GM06990 (cell line): ENCODE data around the gene ZMYND10.

Source experiments
- DNase-seq: peaks from one replicate; pipeline ENCODE4 v3.0.0-alpha.2; 2011; ENCODE audit not compliant: insufficient read length; ENCODE audit errors: extremely low read depth
- H3K27me3 ChIP-seq: replicated peaks from 2 replicates; pipeline ENCODE4 v1.6.0; 2011; ENCODE audit warnings: low read length; ENCODE audit not compliant: control insufficient read depth, insufficient read depth
- H3K36me3 ChIP-seq: 2 replicates; pipeline ENCODE4 v1.5.1; 2011; ENCODE audit warnings: low read length; ENCODE audit not compliant: control insufficient read depth, insufficient read depth
- H3K4me3 ChIP-seq: replicated peaks from 2 replicates; pipeline ENCODE4 v1.5.1; 2011; ENCODE audit warnings: low read depth, mild to moderate bottlenecking, control low read depth, low read length
- TF ChIP-seq, protein P1 (sequence below): IDR thresholded peaks from 2 replicates; pipeline ENCODE4 v1.5.1; 2011; ENCODE audit warnings: low read length, control low read depth, mild to moderate bottlenecking, inconsistent platforms; ENCODE audit not compliant: insufficient read depth, poor library complexity, severe bottlenecking

ZMYND10 gene

GRCh38 chr3:50358911-50359759 is 13.6 kb upstream of the ZMYND10 start, which contains the start of gene TMEM115:
Gene TMEM115, minus strand, starts transcription at chr3:50359521. Its CDS starts 458 bp downstream, at chr3:50359063.
- DNase-seq: peak; percentile 94
- H3K36me3 ChIP-seq: peaks cover 20% of the 10 kb centered on the region
- no peaks in the 10 kb centered on the region for H3K27me3 ChIP-seq
- TF ChIP-seq, protein P1, sequence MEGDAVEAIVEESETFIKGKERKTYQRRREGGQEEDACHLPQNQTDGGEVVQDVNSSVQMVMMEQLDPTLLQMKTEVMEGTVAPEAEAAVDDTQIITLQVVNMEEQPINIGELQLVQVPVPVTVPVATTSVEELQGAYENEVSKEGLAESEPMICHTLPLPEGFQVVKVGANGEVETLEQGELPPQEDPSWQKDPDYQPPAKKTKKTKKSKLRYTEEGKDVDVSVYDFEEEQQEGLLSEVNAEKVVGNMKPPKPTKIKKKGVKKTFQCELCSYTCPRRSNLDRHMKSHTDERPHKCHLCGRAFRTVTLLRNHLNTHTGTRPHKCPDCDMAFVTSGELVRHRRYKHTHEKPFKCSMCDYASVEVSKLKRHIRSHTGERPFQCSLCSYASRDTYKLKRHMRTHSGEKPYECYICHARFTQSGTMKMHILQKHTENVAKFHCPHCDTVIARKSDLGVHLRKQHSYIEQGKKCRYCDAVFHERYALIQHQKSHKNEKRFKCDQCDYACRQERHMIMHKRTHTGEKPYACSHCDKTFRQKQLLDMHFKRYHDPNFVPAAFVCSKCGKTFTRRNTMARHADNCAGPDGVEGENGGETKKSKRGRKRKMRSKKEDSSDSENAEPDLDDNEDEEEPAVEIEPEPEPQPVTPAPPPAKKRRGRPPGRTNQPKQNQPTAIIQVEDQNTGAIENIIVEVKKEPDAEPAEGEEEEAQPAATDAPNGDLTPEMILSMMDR: no peak
- H3K4me3 ChIP-seq: peak within 1 kb of the TSS; percentile 82

- no peak for DNase-seq
Measured at GRCh38 chr3:50358355-50358910, 12.9 kb upstream of the ZMYND10 start.

DNA sequence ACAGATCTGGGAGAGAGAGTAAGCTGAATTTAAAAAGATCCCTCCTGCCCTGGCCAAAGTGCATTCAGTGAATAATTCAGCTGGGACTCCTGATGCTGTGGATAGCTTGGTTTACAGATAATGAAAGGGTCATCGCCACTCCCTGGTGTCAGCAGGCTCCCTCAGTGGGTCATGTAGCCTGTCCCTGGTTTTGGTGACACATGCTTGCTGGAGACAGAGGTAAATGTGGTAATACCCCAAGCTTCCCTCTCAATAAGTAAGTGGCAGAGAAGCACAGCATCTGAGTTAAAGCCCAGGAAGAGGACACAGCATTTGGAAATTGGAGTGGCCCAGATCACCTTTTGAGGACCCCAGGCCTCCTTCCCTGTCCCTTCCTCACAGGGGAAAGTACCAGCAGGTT is 11.9 kb upstream of the ZMYND10 start:
- H3K27me3 ChIP-seq: no peaks in the 10 kb centered on the region
- TF ChIP-seq, protein P1: no peak
- DNase-seq: no peak
- peaks cover 29% of the 10 kb centered on the region for H3K36me3 ChIP-seq
- peak overlapping the region; percentile 82 for H3K4me3 ChIP-seq

More at GRCh38 chr3:50358355-50358910, 12.9 kb upstream of the ZMYND10 start:
- peaks cover 25% of the 10 kb centered on the region for H3K36me3 ChIP-seq
- peak overlapping the region; percentile 82 for H3K4me3 ChIP-seq
- TF ChIP-seq, protein P1: no peak
- no peaks in the 10 kb centered on the region for H3K27me3 ChIP-seq

GRCh38 chr3:50356553-50356952 is 11.0 kb upstream of the ZMYND10 start:
- Histone ChIP-seq H3K4me3 (0 out of 2 replicates have a peak overlapping the region, but pooled peaks have one; percentile 82), H3K27me3 (no peaks in the 10 kb centered on the region), H3K36me3 (peaks cover 29% of the 10 kb centered on the region)
- no peak for DNase-seq
- TF ChIP-seq, protein P1: no peak

DNA sequence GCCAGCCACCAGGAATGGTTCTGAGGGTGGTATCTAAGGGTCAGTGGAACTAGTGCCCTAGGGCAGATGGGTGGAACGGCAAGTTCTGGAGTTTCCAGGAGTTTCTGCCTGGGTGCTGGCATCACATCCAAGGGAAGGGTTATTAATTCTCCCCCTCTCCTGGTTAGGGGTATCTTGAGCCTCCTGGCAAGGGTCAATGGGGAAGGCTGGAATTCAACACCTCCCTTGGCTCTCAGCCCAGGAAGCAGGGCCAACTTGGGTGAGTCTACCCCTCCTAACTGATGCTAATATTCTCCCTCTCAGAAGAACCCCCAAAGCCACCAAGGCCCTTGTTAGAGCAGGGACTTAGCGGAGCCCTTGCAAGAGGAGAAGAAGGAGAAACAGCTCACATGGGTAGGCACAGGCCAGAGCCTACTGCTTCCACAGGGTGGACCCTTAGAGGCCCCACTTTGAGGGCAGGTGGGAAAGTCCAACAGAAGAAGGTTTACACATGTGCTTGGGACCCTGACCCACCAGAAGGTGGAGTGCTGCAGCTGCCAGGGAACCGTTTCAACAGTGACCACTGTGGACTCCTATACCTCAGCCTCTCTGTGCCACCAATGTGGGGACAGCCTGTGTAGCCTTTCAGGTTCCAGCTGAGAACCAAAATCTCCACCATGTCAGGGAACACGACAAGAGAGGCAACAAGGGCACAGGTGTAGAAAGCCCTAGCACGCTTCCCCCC is 10.5 kb upstream of the ZMYND10 start:
- Histone ChIP-seq H3K27me3 (no peaks in the 10 kb centered on the region), H3K4me3 (no peak overlapping the region), H3K36me3 (peaks cover 29% of the 10 kb centered on the region)
- TF ChIP-seq, protein P1: no peak
- DNase-seq: no peak
